HG03066 (cell line): ENCODE results near the gene INSYN2B.

ENCODE experiments used
- ATAC-seq: cut with Tn5 transposase; IDR thresholded peaks from one replicate; pipeline ENCODE4 v1.9.1; 2021; ENCODE audit warnings: low read depth; ENCODE audit not compliant: unreplicated experiment

INSYN2B gene

GRCh38 chr5:169938439-169938838, 41.9 kb downstream of the INSYN2B start:
- ATAC-seq: no peak

- ATAC-seq: no peak
Measured at GRCh38 chr5:169935762-169936161, 44.5 kb downstream of the INSYN2B start.

GRCh38 chr5:169934990-169935389, 45.3 kb downstream of the INSYN2B start:
- no peak for ATAC-seq

DNA sequence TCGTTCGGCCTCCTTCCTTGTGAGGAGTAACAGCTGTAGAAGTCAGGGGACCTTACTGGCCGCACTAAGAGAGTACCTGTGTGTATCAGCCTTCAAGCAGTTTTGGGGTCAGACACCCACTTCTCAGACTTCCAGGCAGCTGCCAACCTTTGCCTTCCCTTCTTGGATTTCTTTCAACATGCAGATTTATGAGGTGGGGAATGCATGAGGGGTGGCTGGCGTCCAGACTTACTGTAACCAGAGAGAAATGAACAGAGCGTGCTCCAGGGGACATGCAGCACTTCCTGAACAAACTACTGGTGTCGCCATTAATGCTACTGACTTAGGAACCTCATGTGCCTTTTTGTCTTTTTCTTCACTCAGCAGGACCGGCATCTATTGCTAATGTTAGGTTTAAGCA, 46.7 kb downstream of the INSYN2B start:
- ATAC-seq: no peak

GRCh38 chr5:169933127-169933526, 47.2 kb downstream of the INSYN2B start:
- ATAC-seq: no peak

DNA sequence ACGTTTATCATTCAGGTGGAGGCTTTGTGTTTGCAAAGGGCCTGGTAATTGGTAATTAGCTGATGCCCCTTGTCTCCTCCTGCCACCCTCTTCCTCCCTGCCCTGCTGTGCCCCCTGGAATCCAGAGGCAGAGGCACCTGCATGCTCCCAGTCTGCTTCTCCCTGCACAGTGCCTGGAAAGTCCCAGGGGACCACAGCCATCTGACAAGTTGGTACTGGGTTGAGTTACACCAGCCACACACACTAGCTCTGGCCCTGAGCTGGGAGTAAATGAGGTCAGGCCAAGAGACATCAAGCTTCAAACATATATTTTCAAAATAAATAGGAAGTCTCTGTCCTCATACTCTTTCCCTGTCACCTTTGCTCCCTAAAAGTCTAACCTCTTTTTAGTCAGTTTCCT, 56.3 kb downstream of the INSYN2B start:
- ATAC-seq: no peak

GRCh38 chr5:169922474-169922873, 57.8 kb downstream of the INSYN2B start:
- no peak for ATAC-seq

- ATAC-seq: no peak
Measured at GRCh38 chr5:169921949-169922348, 58.3 kb downstream of the INSYN2B start.

- no peak for ATAC-seq
Measured at GRCh38 chr5:169921384-169921783, 58.9 kb downstream of the INSYN2B start.

GRCh38 chr5:169920474-169920873, 59.8 kb downstream of the INSYN2B start:
- no peak for ATAC-seq

DNA sequence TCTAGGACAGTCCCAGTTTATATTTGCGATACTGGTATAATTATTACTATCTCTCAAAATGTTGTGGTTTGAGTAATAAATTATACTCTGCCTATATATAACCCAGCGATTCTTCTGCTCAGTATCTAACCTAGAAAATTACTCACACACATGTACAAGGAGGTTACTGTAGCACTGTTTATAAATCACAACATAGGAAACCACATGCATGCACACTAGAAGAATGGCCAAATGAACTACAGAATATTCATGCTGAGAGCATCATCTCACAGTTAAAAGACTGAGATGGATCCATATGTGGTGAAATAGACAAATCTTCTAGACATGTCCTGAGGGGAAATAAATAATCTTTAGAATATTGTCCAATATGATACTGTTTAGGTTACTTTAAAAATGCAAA, 62.1 kb downstream of the INSYN2B start:
- ATAC-seq: no peak

DNA sequence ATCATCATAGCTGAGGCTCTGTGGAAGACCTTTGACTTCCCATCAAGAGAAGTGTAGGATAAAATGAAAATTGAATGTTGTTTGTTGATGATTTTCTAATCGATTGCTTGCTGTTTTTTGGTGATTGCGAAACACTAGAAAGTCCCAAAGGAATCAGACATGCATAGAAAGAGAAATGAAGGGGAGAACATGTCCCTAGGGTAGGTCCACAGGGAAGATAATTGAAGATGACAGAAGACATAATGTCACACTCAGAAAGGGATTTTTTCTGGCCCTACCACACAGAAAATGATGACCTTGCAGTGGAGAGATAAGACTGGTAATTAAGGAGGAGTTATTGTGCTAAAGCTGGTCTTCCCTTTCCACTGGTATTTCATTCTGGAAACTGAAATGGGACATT, 62.8 kb downstream of the INSYN2B start:
- no peak for ATAC-seq

DNA sequence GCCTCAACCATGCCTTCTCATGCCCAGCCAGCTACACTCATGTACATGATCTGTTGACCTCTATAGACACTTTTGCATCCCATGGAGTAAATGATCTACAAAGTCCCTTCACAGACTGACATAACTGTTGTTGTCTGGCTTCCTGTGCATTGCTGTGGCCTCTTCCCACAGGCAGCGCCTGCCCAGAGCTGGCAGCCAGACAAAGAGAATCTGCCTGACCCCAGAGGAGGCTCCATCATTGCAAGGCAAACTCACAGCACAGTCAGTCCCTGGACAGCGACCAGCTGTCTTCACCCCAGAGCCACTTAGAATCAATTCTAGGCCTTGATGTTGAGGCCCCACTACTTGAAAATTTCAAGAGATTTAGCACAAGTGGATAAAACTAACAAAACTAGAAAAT, 65.5 kb downstream of the INSYN2B start:
- ATAC-seq: no peak

GRCh38 chr5:169913479-169913878, 66.8 kb downstream of the INSYN2B start:
- ATAC-seq: no peak

GRCh38 chr5:169911448-169912212, 68.7 kb downstream of the INSYN2B start:
- no peak for ATAC-seq

GRCh38 chr5:169910393-169910792, 69.9 kb downstream of the INSYN2B start:
- no peak for ATAC-seq

- ATAC-seq: no peak
Measured at GRCh38 chr5:169909945-169910344, 70.3 kb downstream of the INSYN2B start.

DNA sequence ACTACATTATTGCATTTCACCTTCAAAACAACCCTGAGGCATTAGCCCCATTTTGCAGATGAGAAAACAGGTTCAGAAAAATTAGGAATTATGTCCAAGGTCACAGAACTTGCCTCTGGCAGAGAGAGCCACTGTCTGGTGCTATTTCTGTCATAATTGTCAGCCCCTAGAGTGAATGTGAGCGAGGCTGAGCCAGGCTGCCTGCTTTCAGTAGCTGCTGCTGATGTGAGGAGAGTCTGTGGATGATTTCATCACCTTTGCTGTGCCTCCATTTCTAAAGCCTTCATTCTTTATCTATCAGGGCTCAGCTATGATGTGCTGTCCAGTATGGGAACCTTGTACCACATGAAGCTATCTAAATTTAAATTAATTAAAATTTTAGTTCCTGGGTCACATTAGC, 71.4 kb downstream of the INSYN2B start:
- ATAC-seq: no peak

GRCh38 chr5:169906745-169907649, 73.3 kb downstream of the INSYN2B start:
- no peak for ATAC-seq

DNA sequence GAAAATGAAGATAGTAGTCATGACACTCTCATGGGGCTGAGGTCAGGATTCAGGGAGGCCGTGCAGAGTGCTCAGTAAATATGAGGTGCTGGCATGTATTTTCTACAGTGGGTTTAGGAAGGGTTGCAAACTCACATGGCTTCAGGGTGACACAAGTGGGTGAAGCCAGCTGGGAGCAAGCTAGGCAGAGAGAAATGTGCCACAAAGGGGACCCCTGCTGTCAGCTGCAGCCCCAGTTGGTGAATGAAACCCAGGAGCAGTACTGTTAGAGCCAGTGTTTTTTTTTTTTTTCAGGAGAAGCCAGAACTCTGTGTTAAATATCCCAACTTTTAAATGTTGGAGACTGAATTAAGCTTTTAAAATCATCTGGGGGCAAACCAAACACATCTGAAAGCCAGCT, 75.3 kb downstream of the INSYN2B start:
- no peak for ATAC-seq

GRCh38 chr5:169904508-169904907, 75.8 kb downstream of the INSYN2B start:
- no peak for ATAC-seq

GRCh38 chr5:169904059-169904458, 76.2 kb downstream of the INSYN2B start:
- ATAC-seq: no peak
